ENCODE data around the gene RASA3. TPM values are rescaled to one million over a fixed set of nuclear protein-coding genes. Genes with fewer than 3 reads are reported as not detected.
A peak's percentile ranks its signal among the peaks of the same experiment; 100 is the strongest.

RASA3 gene
- total and polyA plus RNA-seq, 9 of the 15 experiments (the other 6 are each of a cell fraction or from before 2014, with no cell fraction given), result 0.72 to 25.3 (median 14.4) TPM

DNA sequence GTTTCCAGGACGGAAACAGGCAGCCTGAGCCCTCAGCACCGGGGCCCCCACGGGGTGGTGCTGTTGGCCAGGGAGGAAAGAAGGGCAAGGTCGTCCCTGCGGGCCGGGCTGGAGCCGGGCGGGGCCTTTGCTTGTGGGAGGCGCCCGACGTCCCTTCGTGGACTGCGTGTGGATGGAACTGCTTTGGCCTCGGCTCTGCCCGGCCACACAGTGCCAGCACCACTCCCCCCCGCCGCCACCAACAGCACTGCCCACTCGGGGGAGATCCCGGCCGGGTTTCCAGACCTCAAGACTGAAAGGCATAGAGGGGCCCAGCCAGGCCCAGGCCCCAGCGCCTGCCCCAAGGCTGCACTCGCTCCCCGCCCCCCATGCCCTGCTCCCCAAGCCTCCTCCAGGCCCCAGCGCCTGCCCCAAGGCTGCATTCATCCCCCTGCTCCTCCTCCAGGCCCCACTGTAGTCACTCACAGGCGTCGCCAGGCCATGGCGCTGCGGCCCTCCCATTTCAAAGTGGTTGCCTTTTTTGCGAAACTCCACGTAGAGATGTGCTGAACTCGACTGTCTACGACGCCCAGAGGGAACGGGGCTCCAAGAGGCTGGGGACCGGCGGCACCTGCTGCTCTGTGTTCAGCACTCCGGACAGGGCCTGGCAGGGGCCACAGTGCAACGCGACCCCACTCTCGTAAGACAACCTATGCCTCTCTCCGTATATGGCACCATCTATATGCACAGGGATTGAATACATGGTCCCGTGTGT lies 181.0 kb downstream of the RASA3 start (continued):
- TF ChIP-seq, protein P1, sequence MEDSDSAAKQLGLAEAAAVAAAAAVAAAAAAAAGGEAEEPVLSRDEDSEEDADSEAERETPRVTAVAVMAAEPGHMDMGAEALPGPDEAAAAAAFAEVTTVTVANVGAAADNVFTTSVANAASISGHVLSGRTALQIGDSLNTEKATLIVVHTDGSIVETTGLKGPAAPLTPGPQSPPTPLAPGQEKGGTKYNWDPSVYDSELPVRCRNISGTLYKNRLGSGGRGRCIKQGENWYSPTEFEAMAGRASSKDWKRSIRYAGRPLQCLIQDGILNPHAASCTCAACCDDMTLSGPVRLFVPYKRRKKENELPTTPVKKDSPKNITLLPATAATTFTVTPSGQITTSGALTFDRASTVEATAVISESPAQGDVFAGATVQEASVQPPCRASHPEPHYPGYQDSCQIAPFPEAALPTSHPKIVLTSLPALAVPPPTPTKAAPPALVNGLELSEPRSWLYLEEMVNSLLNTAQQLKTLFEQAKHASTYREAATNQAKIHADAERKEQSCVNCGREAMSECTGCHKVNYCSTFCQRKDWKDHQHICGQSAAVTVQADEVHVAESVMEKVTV (CRISPR knock-in tag; IDR thresholded peaks at IDR 0.05), result peak; percentile 83
- peak; percentile 51; the same call in 1 of the 2 replicates for TF ChIP-seq SP1 (CRISPR knock-in tag; IDR thresholded peaks at IDR 0.05)
- TF ChIP-seq, protein P2, sequence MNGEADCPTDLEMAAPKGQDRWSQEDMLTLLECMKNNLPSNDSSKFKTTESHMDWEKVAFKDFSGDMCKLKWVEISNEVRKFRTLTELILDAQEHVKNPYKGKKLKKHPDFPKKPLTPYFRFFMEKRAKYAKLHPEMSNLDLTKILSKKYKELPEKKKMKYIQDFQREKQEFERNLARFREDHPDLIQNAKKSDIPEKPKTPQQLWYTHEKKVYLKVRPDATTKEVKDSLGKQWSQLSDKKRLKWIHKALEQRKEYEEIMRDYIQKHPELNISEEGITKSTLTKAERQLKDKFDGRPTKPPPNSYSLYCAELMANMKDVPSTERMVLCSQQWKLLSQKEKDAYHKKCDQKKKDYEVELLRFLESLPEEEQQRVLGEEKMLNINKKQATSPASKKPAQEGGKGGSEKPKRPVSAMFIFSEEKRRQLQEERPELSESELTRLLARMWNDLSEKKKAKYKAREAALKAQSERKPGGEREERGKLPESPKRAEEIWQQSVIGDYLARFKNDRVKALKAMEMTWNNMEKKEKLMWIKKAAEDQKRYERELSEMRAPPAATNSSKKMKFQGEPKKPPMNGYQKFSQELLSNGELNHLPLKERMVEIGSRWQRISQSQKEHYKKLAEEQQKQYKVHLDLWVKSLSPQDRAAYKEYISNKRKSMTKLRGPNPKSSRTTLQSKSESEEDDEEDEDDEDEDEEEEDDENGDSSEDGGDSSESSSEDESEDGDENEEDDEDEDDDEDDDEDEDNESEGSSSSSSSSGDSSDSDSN (IDR thresholded peaks at IDR 0.05; ENCODE audit: borderline replicate concordance in 1 of 2, low read depth in 2 of 2, low read length in 2 of 2), result 0 out of 4 replicates have a peak, but pooled peaks of 1 of the 2 experiments have one; percentile 6

Data from K562 (cell line).